GM12891 (cell line): ENCODE data around the gene CACTIN.
"Not testable (repeated sequence)": the region's sequence is repeated elsewhere in the genome, so short reads cannot be mapped to it uniquely, and the experiment has no call there.

Experiments
- DNase-seq: peaks from one replicate; pipeline ENCODE4 v3.0.0; 2011; ENCODE audit warnings: low spot score; ENCODE audit not compliant: insufficient read length
- FAIRE-seq: peaks from 2 replicates; lab custom pipeline; 2011; peaks lifted over from hg19 to GRCh38; lab: Jason Lieb, UNC
- PAX5 ChIP-seq: IDR thresholded peaks from 2 replicates; pipeline ENCODE4 v1.6.1; 2011; ENCODE audit warnings: low read length, moderate library complexity, mild to moderate bottlenecking; ENCODE audit not compliant: insufficient read depth, severe bottlenecking
- POLR2A ChIP-seq: IDR thresholded peaks from 2 replicates; pipeline ENCODE4 v1.6.1; 2011; ENCODE audit warnings: low read depth, low read length, control low read depth
- POLR2AphosphoS5 ChIP-seq: IDR thresholded peaks from 2 replicates; pipeline ENCODE4 v1.6.1; 2011; ENCODE audit warnings: low read depth, low read length, control low read depth
- POU2F2 ChIP-seq: IDR thresholded peaks from 2 replicates; pipeline ENCODE4 v1.6.1; 2011; ENCODE audit warnings: low read depth, mild to moderate bottlenecking, control low read depth, low read length, moderate library complexity
- SPI1 ChIP-seq: IDR thresholded peaks from 2 replicates; pipeline ENCODE4 v1.6.1; 2011; ENCODE audit warnings: low read depth, low read length, control low read depth
- TAF1 ChIP-seq: IDR thresholded peaks from 2 replicates; pipeline ENCODE4 v1.6.1; 2011; ENCODE audit warnings: low read depth, low read length, control low read depth

CACTIN gene

DNA sequence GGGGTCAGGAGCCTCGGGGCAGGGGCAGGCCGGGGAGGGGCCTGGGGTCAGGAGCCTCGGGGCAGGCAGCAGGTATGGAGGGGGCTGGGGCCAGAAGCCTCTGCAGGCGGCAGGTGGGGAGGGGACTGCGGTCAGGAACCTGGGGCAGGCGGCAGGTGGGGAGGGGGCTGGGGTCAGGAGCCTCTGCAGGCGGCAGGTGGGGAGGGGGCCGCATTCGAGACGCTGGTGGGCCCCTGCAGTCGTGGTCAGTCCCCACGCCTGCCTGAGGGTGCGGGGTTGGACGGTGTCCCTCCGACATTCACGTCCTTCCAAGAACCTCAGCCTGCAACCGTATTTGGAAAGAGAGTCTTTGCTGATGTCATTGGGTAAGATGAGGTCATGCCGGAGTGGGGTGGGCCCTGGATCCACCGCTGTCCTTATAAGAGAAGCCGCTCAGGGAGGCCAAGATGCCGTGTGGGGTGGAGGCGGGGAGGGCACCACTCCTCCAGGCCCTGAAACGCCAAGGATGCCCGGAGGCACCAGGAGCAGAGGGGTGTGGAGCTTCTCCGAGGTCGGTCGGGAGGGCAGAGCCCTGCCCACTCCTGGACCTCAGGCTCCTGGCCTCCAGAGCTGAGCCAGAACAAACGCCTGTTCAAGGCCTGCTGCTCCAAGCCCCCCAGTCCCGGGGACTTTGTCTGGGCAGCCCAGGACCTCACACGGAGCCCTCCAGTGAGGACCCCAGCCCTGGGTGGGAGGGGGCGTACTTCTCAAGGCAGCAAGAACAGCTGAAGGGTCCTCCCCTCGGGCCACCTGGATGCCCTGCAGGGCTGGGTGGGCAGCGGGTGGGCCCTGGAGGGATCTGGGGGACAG lies 43.6 kb upstream of the CACTIN start:
- FAIRE-seq (no peak), DNase-seq (no peak)
- no peak for TF ChIP-seq POU2F2
- TF ChIP-seq SPI1 = no peak
- TF ChIP-seq PAX5 = no peak
- TF ChIP-seq POLR2AphosphoS5 = no peak
- no peak for TF ChIP-seq POLR2A
- TF ChIP-seq TAF1 = no peak

DNA sequence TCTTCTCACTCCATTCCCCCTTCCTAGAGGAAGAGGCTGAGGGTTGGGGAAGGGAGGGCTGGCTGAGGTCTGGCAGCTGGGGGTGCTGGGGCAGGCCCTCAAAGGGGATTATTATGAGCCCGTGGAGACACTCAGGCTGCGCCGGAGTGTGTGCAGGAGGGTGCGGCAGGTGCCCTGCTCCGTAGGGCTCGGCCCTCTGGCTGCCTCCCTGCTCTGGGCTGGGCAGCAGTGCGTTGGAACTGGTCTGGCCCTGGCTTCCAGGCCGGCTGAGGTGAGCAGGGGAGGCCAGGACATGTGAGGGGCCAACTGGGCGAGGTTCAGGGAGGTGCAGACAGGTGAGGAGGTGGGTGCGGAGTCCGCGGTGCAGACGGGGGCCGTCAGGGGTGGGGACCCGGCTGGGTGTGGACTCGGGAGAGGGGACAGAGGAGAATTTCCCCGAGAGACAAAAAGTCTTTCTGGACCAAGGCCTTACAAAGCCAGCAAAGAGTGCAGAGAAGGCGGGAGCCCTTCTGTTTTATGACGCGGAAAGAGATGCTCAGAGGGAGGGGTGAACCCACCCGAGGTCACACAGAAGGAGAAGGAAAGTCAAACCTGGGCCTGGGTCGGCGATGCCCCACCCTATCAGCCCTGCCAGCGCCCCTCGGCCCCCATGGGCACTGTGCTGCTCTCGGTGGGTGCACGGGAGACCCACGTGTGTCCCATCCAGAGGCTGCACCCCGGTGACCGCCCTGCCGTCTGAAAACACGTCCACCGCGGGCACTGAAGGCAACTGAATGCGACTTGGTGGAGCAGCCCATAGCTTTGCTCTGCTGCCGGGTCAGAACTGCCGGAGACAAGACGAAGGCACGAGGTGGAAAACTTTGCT lies 42.7 kb upstream of the CACTIN start:
- FAIRE-seq (no peak), DNase-seq (no peak)
- TF ChIP-seq TAF1 (no peak), POLR2AphosphoS5 (no peak), POLR2A (no peak), POU2F2 (no peak), SPI1 (no peak), PAX5 (no peak)

DNA sequence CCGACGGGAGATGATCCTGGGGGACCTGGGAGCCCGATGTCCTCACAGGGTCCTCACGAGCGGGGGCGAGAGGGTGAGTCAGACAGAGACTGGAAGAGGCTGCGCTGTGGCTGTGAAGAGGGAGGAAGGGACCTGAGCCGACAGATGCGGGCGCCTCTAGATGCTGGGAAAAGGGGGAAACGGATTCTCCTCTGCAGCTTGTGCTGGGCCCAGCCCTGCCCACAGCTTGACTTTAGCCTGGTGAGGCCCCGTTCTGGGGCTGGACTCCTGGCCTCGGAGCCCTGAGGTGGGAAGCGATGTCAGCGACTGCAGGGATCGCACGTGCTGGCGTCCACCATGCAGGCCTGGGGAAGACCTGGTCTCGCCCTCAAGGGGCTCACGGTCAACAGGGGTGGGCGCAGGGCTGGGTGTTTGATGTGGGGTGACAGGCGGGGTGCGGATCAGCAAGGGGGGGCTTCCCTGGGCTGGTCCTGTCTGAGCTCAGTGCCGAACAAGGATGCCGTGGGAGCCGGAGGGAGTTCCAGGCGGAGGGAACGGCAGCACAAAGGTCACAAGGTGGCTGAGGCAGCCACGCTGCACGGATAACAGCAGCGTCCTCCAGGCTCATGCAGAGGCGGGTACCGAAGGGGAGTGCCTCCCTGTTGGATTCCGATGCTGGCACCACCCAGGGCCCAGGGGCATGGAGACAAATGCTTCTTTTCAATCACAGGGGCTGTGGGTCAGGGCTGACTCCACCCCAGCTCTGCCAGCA lies 41.9 kb upstream of the CACTIN start:
- FAIRE-seq (no peak), DNase-seq (no peak)
- TF ChIP-seq SPI1 = no peak
- TF ChIP-seq PAX5 = no peak
- no peak for TF ChIP-seq POLR2AphosphoS5
- TF ChIP-seq POLR2A = no peak
- no peak for TF ChIP-seq POU2F2
- TF ChIP-seq TAF1 = no peak

DNA sequence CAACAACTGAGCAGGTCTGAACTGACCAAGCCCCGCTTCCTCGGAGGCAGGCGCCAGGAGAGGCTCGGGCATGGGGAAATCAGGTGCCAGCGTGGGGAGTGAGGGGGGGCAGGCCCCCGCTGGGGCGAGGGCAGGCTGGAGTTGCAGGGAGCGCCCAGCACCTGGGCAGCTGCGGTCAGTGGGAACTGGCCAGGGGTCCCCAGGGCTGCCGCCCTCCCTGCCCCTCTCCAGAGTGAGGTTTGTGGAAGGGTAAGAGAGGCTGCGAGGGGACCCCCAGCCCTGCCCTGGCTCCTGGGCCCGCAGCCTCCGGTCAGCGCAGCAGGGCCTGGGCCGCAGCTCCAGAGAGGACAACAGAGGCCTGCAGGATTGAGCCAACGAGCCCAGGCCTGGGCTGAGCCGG lies 41.2 kb upstream of the CACTIN start:
- FAIRE-seq = no peak
- no peak for TF ChIP-seq POLR2A
- TF ChIP-seq TAF1 = no peak
- TF ChIP-seq PAX5 = no peak
- DNase-seq = no peak

DNA sequence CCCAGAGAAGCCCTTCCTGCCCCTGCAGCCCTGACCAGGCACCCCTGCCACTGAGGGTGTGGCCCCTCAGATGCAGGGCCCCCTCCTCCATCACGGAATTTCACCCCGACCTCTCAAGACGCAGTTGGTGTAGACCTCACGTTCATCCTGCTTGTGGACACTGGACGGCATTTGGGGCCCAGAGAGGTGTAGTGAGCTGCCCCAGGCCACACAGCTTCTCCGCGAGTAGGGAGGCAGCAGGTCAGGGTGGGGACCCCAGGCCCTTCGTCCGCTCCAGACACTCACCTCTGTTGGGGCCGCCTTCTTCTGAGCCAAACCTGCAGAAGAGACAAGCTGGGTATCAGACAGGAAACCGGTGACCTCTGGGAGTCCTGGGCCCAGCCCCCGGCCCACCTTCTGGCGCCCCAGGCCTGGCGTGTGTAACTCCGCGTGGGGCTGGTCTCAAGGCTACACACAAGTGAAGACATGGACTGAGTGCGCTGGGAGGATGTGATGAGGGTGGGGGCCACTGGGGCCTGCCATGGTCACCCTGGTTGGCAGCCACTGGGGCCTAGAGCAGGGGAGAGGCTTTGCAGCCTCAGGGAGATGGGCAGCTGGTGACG lies 40.5 kb upstream of the CACTIN start:
- no peak for TF ChIP-seq POLR2A
- TF ChIP-seq POLR2AphosphoS5 = no peak
- no peak for TF ChIP-seq POU2F2
- no peak for TF ChIP-seq PAX5
- TF ChIP-seq SPI1 = no peak
- TF ChIP-seq TAF1 = no peak
- FAIRE-seq (no peak), DNase-seq (no peak)

DNA sequence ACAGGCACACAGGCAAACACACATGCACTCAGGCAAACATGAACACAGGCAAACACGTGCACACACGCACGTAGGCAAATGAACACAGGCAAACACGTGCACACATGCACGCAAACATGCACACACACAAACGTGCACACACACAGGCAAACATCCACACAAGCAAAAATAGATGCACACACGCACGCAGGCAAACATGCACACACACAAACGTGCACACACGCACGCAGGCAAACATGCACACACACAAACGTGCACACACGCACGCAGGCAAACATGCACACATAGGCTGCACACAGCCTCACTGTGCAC lies 39.9 kb upstream of the CACTIN start:
- DNase-seq = not testable (repeated sequence)
- FAIRE-seq = peak; percentile 91

DNA sequence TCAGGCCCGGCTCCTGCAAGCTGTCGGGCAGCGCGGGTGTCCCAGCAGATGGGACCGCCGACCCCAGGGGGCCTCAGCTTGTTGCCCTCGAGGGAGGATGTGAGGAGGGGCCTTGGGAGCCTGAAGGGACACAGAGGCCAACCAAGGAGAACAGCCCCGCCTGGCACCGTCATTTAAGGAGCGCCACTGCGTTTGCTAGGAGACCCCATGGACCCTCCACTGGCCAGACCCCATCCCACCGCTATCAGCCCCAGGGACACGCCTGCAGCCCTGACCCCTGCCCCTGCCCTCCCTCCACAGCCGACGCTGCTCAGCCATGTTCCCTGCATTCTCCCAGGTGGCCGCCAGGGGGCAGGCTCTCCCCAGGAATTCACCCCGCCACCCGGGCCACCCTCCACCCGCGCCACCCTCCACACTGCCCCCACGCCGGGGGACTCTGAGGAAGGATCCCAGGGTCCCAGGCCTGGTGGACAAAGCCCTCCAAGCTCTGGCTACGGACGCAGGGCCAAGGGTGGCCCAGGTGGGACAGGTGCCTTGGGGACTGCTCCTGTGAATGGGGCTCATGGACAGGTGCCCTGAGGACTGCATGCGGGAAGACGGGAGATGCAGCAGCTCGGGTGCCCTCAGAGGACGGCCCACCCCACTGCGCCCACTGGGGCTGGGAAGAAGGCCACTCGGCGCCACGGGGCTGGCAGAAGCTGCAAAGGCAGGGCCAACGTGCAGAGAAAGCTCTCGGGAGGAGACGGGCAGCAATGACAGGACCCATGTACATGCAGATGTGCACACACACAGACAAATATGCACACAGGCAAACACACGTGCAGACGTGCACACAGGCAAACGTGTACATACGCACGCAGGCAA lies 39.3 kb upstream of the CACTIN start:
- no peak for TF ChIP-seq SPI1
- TF ChIP-seq POLR2A = no peak
- no peak for TF ChIP-seq PAX5
- no peak for TF ChIP-seq TAF1
- no peak for TF ChIP-seq POLR2AphosphoS5
- no peak for TF ChIP-seq POU2F2
- DNase-seq (peak; percentile 94), FAIRE-seq (peak; percentile 59)

DNA sequence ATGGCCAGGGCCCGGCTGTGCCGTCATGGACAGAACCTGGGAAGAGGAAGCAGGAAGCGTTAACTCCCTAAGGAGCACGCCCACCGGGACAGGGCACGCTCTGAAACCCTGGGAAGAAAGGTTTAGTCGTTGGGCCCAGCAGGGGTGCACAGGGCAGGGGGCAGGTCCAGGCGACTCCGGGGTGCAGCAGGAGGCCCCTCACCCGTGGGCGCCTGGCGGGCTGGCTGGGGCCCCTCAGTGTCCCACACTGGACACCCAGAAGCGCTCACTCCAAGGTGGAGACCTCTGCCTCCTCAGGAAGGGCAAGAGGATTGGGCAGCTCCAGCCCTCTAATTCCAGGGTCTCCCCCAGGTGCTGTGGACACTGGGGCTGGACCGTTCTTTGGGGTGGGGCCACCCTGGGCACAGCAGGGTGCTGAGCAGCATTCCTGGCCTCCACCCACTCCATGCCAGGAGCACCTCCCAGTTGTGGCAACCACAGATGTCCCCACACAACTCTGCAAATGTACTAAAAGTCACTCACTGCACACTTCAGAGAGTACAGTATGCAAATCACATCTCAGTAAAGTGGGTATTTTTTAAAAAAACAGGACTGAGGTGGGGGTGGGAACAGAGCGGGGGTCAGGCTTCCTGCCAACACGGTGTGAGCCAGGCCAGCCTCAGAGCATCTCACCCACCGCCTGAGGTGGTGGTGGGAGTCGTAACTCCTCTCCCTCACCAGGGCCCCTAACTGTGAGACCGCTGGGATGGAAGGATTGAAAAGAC lies 38.5 kb upstream of the CACTIN start:
- DNase-seq = no peak
- TF ChIP-seq POLR2AphosphoS5 (no peak), PAX5 (no peak), POU2F2 (peak; percentile 86; the same call in 1 of the 2 replicates)
- peak; percentile 89 for FAIRE-seq
